Breast epithelium (tissue), 3 donors: ENCODE data around the gene SLC10A7.

ENCODE experiments used
- POLR2A ChIP-seq: fragments of 450-650 bp; IDR thresholded peaks from one replicate; pipeline ENCODE4 v1.6.1; 2016; ENCODE audit warnings: antibody characterized with exemption, mild to moderate bottlenecking, moderate library complexity
- TF ChIP-seq, protein P1 (sequence below), 3 donors: fragments of 450-650 bp; IDR thresholded peaks; one replicate each; pipeline ENCODE4 v1.5.1; 2016 to 2017; ENCODE audit warnings: antibody characterized with exemption in 3 of 3, mild to moderate bottlenecking in 3 of 3, moderate library complexity in 3 of 3

DNA sequence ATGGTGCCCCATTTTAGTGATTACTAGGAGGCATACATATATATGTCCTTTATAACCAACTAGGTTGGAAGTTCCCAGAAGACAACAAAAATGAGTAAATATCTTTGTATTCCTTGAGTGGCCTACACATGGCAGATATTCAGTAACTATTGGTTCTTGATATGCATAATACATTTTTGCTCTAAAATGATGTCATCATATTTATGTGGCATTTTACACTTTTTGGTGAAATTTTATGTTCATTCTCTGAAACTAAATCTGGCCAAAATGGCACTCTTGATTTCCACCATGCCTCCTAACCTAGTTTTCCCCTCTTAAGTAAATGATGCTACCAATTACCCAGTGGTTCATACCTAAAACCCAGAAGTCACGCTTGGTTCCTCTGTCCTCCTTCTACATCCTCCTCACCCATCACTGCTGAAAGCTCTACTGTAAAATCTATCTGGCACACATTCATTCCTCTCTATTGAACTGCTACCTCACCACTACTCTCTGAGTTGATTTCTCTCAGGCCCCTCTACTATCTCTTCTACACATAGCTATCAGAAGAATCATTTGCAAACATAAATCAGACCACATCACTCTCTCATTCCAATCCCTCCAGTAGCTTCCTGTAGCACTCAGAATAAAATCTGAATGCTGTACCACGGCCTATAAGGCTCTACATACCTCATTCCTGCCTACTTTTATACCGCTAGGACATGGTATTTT lies 13.4 kb downstream of the SLC10A7 start:
- TF ChIP-seq, protein P1, sequence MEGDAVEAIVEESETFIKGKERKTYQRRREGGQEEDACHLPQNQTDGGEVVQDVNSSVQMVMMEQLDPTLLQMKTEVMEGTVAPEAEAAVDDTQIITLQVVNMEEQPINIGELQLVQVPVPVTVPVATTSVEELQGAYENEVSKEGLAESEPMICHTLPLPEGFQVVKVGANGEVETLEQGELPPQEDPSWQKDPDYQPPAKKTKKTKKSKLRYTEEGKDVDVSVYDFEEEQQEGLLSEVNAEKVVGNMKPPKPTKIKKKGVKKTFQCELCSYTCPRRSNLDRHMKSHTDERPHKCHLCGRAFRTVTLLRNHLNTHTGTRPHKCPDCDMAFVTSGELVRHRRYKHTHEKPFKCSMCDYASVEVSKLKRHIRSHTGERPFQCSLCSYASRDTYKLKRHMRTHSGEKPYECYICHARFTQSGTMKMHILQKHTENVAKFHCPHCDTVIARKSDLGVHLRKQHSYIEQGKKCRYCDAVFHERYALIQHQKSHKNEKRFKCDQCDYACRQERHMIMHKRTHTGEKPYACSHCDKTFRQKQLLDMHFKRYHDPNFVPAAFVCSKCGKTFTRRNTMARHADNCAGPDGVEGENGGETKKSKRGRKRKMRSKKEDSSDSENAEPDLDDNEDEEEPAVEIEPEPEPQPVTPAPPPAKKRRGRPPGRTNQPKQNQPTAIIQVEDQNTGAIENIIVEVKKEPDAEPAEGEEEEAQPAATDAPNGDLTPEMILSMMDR (IDR thresholded peaks at IDR 0.05) = no peak
- TF ChIP-seq POLR2A = no peak
